ENCODE measurements around the gene FRMD5. TPM values are rescaled to one million over a fixed set of nuclear protein-coding genes. Genes with fewer than 3 reads are reported as not detected.

FRMD5 gene
- total and polyA plus RNA-seq, 3 experiments from 2014 or later: 0.28 to 0.44 (median 0.37) TPM

DNA sequence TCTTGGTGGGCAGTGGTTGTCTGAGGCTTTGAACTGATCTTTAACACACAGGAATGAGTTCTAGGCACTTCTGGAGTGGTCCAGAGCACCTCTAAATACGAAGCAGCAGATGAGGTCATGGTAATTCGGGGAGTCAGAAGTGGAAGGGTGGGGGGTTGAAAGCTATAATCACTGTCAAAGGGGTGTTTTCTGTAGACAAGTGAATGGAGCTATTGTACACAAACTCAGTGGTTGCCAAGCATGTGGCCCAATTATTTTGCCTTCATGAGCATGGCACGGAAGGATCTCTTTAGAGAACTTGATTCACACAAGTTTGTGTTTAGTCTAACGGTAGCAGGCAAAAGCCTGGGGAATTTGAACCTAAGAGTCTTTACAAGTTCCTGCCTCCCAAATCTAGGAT lies 6.3 kb downstream of the FRMD5 start:
- Mint-ChIP-seq H3K4me1 (peaks cover 2 to 7% (median 4%) of the 10 kb centered on the region in 3 donors), H3K27ac (no peak overlapping the region), H3K9me3 (no peaks in the 10 kb centered on the region), H3K36me3 (peaks cover 0 to 2% (median 0%) of the 10 kb centered on the region in 3 donors), H3K4me3 (no peak overlapping the region), H3K27me3 (peaks cover 22 to 53% of the 10 kb centered on the region in 2 donors)
- H3K4me1 ChIP-seq (ENCODE audit: insufficient read depth, low read length): peaks cover 3% of the 10 kb centered on the region
- ChIA-PET CTCF (interaction anchor here (0.5 kb wide), 1 partner anchor 10 kb away, joined by 3 read pairs; no protein-coding TSS in a partner anchor), POLR2A (no interaction called here)
- no peak overlapping the region for H3K4me3 ChIP-seq (ENCODE audit: low read length)
- no peak for DNase-seq
- H3K27me3 ChIP-seq (ENCODE audit: insufficient read depth, low read length, poor library complexity, severe bottlenecking): peaks cover 10% of the 10 kb centered on the region
- no peaks in the 10 kb centered on the region for H3K9me3 ChIP-seq (ENCODE audit: low read length)
- H3K36me3 ChIP-seq (ENCODE audit: insufficient read depth, low read length): no peaks in the 10 kb centered on the region
- H3K27ac ChIP-seq (ENCODE audit: low read depth, low read length): no peak overlapping the region

DNA sequence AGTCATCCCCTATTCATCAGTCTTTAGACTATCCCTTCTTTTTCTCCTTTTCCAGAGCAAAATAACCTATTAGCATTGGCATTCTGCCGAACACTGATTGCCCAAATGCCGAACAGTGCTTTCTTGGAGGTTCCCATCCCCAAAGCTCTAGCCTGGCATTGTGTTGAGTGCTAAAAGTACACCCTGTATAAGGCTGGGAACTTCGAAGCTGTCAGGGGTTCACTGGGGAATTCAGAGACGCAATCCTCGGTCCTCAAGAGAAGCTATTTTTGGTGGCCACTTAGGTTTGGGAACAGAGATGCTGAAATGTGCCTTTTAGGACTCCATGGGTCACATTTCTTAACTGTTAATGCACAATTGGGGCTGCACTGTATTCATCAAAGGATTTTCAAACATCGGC lies 8.4 kb downstream of the FRMD5 start:
- Mint-ChIP-seq H3K9me3 (no peaks in the 10 kb centered on the region), H3K27ac (no peak overlapping the region), H3K36me3 (peaks cover 0 to 2% (median 0%) of the 10 kb centered on the region in 3 donors), H3K4me3 (no peak overlapping the region), H3K4me1 (no peaks in the 10 kb centered on the region), H3K27me3 (peaks cover 5 to 33% of the 10 kb centered on the region in 2 donors)
- no peak overlapping the region for H3K4me3 ChIP-seq (ENCODE audit: low read length)
- CTCF ChIA-PET: no interaction called here
- H3K9me3 ChIP-seq (ENCODE audit: low read length): no peaks in the 10 kb centered on the region
- H3K4me1 ChIP-seq (ENCODE audit: insufficient read depth, low read length): no peaks in the 10 kb centered on the region
- POLR2A ChIA-PET: no interaction called here
- no peak for DNase-seq
- no peaks in the 10 kb centered on the region for H3K36me3 ChIP-seq (ENCODE audit: insufficient read depth, low read length)
- peaks cover 3% of the 10 kb centered on the region for H3K27me3 ChIP-seq (ENCODE audit: insufficient read depth, low read length, poor library complexity, severe bottlenecking)
- H3K27ac ChIP-seq (ENCODE audit: low read depth, low read length): no peak overlapping the region

DNA sequence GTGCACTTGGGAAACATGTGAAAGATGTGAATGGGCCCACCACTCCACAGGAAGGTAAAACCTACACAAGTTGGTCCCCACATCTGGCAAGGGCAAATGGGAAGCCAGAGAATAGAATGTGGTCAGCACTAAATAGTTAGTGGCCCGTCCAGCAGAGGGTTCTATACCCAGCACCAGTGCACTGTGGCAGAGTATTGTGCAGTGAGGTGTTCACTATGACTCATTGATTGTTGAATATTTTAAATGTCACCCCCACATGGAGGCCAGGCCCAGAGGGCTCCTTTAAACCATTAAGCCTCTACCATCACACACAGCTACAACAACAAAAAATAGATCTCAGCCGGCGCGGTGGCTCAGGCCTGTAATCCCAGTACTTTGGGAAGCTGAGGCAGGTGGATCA lies 11.7 kb downstream of the FRMD5 start:
- no peaks in the 10 kb centered on the region for H3K9me3 ChIP-seq (ENCODE audit: low read length)
- no peak overlapping the region for H3K4me3 Mint-ChIP-seq
- H3K4me1 Mint-ChIP-seq: no peaks in the 10 kb centered on the region
- H3K27ac ChIP-seq (ENCODE audit: low read depth, low read length): no peak overlapping the region
- peaks cover 1 to 20% of the 10 kb centered on the region in 2 donors for H3K27me3 Mint-ChIP-seq
- ChIA-PET CTCF (no interaction called here), POLR2A (no interaction called here)
- H3K4me3 ChIP-seq (ENCODE audit: low read length): no peak overlapping the region
- H3K4me1 ChIP-seq (ENCODE audit: insufficient read depth, low read length): no peaks in the 10 kb centered on the region
- H3K36me3 ChIP-seq (ENCODE audit: insufficient read depth, low read length): no peaks in the 10 kb centered on the region
- no peaks in the 10 kb centered on the region for H3K27me3 ChIP-seq (ENCODE audit: insufficient read depth, low read length, poor library complexity, severe bottlenecking)
- H3K9me3 Mint-ChIP-seq: no peaks in the 10 kb centered on the region
- DNase-seq: no peak
- peaks cover 0 to 2% (median 0%) of the 10 kb centered on the region in 3 donors for H3K36me3 Mint-ChIP-seq
- no peak overlapping the region for H3K27ac Mint-ChIP-seq

DNA sequence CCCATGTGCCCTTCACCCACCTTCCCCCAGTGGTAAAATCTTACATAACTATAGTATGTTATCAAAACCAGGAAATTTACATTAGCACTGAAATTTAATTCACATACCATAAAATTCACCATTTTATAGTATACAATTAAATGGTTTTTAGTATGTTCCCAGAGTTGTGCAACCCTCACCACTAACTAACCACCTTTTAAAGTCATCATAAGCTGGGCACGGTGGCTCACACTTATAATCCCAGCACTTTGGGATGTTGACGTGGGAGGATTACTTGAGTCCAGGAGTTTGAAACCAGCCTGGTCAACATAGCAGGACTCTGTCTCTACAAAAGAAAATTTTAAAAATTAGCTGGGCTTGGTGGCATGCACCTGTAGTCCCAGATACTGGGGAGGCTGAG lies 13.7 kb downstream of the FRMD5 start:
- no peak overlapping the region for H3K27ac ChIP-seq (ENCODE audit: low read depth, low read length)
- H3K36me3 ChIP-seq (ENCODE audit: insufficient read depth, low read length): no peaks in the 10 kb centered on the region
- H3K9me3 ChIP-seq (ENCODE audit: low read length): no peaks in the 10 kb centered on the region
- Mint-ChIP-seq H3K4me1 (no peaks in the 10 kb centered on the region), H3K27me3 (peaks cover 0 to 16% of the 10 kb centered on the region in 2 donors), H3K4me3 (no peak overlapping the region), H3K36me3 (peaks cover 0 to 2% (median 0%) of the 10 kb centered on the region in 3 donors), H3K27ac (no peak overlapping the region), H3K9me3 (no peaks in the 10 kb centered on the region)
- CTCF ChIA-PET: no interaction called here
- H3K4me1 ChIP-seq (ENCODE audit: insufficient read depth, low read length): no peaks in the 10 kb centered on the region
- POLR2A ChIA-PET: no interaction called here
- DNase-seq: no peak
- H3K4me3 ChIP-seq (ENCODE audit: low read length): no peak overlapping the region
- H3K27me3 ChIP-seq (ENCODE audit: insufficient read depth, low read length, poor library complexity, severe bottlenecking): no peaks in the 10 kb centered on the region

DNA sequence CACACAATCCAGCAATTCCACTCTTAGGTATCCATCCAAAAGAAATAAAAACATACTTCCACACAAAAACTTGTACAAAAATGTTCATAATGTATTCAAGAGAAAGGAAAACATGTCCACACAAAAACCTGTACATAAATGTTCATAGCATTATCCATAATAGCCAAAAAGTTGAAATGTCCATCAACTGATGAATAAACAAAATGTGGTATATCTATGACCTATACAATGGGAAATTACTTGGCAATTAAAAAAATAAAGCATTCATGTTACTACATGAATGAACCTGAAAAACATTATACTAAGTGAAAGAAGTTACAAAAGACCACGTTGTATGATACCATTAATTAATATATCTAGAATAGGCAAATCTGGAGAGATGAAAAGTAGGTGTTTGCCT lies 17.9 kb downstream of the FRMD5 start:
- Histone ChIP-seq H3K36me3 (ENCODE audit: insufficient read depth, low read length) (no peaks in the 10 kb centered on the region), H3K27me3 (ENCODE audit: insufficient read depth, low read length, poor library complexity, severe bottlenecking) (peaks cover 3% of the 10 kb centered on the region), H3K9me3 (ENCODE audit: low read length) (no peaks in the 10 kb centered on the region), H3K4me1 (ENCODE audit: insufficient read depth, low read length) (no peaks in the 10 kb centered on the region), H3K4me3 (ENCODE audit: low read length) (no peak overlapping the region), H3K27ac (ENCODE audit: low read depth, low read length) (no peak overlapping the region)
- Mint-ChIP-seq H3K4me3 (no peak overlapping the region), H3K9me3 (no peaks in the 10 kb centered on the region), H3K4me1 (no peaks in the 10 kb centered on the region), H3K27ac (no peak overlapping the region), H3K36me3 (no peaks in the 10 kb centered on the region), H3K27me3 (peaks cover 12 to 40% of the 10 kb centered on the region in 2 donors)
- ChIA-PET POLR2A (no interaction called here), CTCF (no interaction called here)
- DNase-seq: no peak

DNA sequence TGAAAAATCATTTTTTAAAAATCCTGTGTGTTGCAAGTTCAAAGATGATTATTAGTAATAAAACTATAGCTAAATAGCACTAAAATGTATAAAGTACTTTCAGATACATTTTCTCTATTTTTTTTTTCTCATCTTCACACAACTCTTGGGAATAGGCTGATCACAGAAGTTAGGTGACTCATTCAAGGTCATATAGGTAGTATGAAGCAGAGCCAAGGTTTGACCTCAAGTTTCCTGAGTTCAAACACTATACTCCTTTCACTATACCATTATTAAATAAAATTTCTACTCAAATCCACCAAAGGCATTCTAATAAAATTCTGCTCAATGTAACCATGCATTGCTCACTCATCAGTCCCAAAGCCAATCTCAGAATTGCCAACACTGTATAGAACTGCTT lies 21.3 kb downstream of the FRMD5 start:
- no peak overlapping the region for H3K27ac ChIP-seq (ENCODE audit: low read depth, low read length)
- Mint-ChIP-seq H3K27me3 (peaks cover 21 to 55% of the 10 kb centered on the region in 2 donors), H3K27ac (no peak overlapping the region), H3K36me3 (peaks cover 0 to under 1% (median 0%) of the 10 kb centered on the region in 3 donors), H3K9me3 (peaks cover 0 to 2% (median 0%) of the 10 kb centered on the region in 5 donors), H3K4me1 (no peaks in the 10 kb centered on the region), H3K4me3 (no peak overlapping the region)
- no peak for DNase-seq
- H3K27me3 ChIP-seq (ENCODE audit: insufficient read depth, low read length, poor library complexity, severe bottlenecking): peaks cover 3% of the 10 kb centered on the region
- H3K4me1 ChIP-seq (ENCODE audit: insufficient read depth, low read length): no peaks in the 10 kb centered on the region
- POLR2A ChIA-PET: no interaction called here
- CTCF ChIA-PET: no interaction called here
- no peak overlapping the region for H3K4me3 ChIP-seq (ENCODE audit: low read length)
- H3K36me3 ChIP-seq (ENCODE audit: insufficient read depth, low read length): no peaks in the 10 kb centered on the region
- H3K9me3 ChIP-seq (ENCODE audit: low read length): no peaks in the 10 kb centered on the region

DNA sequence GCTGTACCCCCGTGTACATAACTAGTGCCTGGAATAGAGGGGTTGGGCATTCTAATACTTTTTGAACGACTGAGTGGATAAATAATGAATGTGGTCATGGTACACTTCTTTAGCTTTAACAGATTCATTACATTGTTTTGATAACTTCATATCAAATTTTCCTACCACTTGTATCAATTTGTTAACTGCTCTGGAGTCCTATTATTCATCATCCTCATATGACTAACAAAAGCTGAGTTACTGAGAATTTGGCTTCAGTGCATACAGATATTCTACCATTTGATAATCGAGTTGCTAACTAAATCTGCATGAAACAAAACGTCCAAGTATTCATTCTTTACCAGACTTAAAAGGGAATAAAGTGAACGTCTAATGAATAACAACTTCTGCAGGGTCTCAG lies 31.7 kb downstream of the FRMD5 start:
- Mint-ChIP-seq H3K27me3 (peaks cover 4 to 36% of the 10 kb centered on the region in 2 donors), H3K36me3 (peaks cover 0 to 1% (median 0%) of the 10 kb centered on the region in 3 donors), H3K9me3 (no peaks in the 10 kb centered on the region), H3K4me3 (no peak overlapping the region), H3K4me1 (no peaks in the 10 kb centered on the region), H3K27ac (no peak overlapping the region)
- Histone ChIP-seq H3K4me3 (ENCODE audit: low read length) (no peak overlapping the region), H3K27me3 (ENCODE audit: insufficient read depth, low read length, poor library complexity, severe bottlenecking) (no peaks in the 10 kb centered on the region), H3K27ac (ENCODE audit: low read depth, low read length) (no peak overlapping the region), H3K4me1 (ENCODE audit: insufficient read depth, low read length) (no peaks in the 10 kb centered on the region), H3K9me3 (ENCODE audit: low read length) (no peaks in the 10 kb centered on the region), H3K36me3 (ENCODE audit: insufficient read depth, low read length) (no peaks in the 10 kb centered on the region)
- ChIA-PET CTCF (no interaction called here), POLR2A (no interaction called here)
- no peak for DNase-seq

DNA sequence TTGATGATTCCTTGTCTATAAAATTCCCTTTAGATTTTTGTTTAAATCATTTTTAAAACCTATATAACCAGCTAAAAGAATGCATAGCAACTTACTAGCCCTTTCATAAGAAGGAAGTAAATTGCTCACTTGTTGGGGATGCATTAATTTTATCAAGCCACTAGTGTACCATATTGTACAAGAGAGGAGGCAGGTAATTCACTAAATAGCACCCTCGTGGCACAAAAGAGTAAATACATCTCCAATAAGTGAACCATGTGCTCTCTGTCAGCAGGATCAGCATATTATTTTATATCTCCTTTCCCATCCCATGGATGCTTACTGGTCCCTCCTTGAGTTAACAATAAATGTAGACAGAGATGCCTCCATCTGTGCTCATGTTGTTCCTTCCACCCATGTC lies 34.3 kb downstream of the FRMD5 start:
- H3K27ac ChIP-seq (ENCODE audit: low read depth, low read length): no peak overlapping the region
- Mint-ChIP-seq H3K36me3 (peaks cover 0 to 1% (median 0%) of the 10 kb centered on the region in 3 donors), H3K27ac (no peak overlapping the region), H3K4me1 (no peaks in the 10 kb centered on the region), H3K27me3 (peaks cover 4 to 29% of the 10 kb centered on the region in 2 donors), H3K9me3 (no peaks in the 10 kb centered on the region), H3K4me3 (no peak overlapping the region)
- H3K4me1 ChIP-seq (ENCODE audit: insufficient read depth, low read length): no peaks in the 10 kb centered on the region
- POLR2A ChIA-PET: no interaction called here
- H3K36me3 ChIP-seq (ENCODE audit: insufficient read depth, low read length): no peaks in the 10 kb centered on the region
- H3K9me3 ChIP-seq (ENCODE audit: low read length): no peaks in the 10 kb centered on the region
- no peak for DNase-seq
- CTCF ChIA-PET: no interaction called here
- no peak overlapping the region for H3K4me3 ChIP-seq (ENCODE audit: low read length)
- no peaks in the 10 kb centered on the region for H3K27me3 ChIP-seq (ENCODE audit: insufficient read depth, low read length, poor library complexity, severe bottlenecking)

DNA sequence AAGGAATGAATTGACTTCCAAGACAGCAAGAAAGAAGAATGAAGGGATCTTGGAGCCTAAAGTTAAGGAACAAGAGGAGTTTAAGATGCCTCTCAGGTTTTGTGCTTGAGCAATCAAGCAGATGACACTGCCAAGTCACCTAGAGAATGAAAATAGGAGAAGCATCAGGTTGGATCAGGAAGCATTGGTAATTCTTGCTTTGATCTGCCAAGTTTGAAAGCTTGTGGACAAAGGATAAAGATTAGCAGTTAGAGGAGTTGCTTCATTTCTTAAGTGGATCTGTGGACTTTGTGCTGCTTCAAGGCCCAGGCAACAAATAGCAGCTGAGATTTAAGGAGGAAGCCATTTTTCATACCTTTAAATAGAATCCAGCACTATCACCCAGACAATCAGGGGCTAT lies 35.6 kb downstream of the FRMD5 start:
- ChIA-PET CTCF (no interaction called here), POLR2A (no interaction called here)
- H3K36me3 ChIP-seq (ENCODE audit: insufficient read depth, low read length): no peaks in the 10 kb centered on the region
- no peak overlapping the region for H3K4me3 ChIP-seq (ENCODE audit: low read length)
- no peaks in the 10 kb centered on the region for H3K27me3 ChIP-seq (ENCODE audit: insufficient read depth, low read length, poor library complexity, severe bottlenecking)
- H3K27ac ChIP-seq (ENCODE audit: low read depth, low read length): no peak overlapping the region
- H3K4me1 ChIP-seq (ENCODE audit: insufficient read depth, low read length): no peaks in the 10 kb centered on the region
- Mint-ChIP-seq H3K27me3 (peaks cover 4 to 29% of the 10 kb centered on the region in 2 donors), H3K27ac (no peak overlapping the region), H3K4me3 (no peak overlapping the region), H3K9me3 (no peaks in the 10 kb centered on the region), H3K4me1 (no peaks in the 10 kb centered on the region), H3K36me3 (peaks cover 0 to 1% (median 0%) of the 10 kb centered on the region in 3 donors)
- no peak for DNase-seq
- H3K9me3 ChIP-seq (ENCODE audit: low read length): no peaks in the 10 kb centered on the region
